Raji (cell line): ENCODE measurements around the gene ARHGEF39.

ENCODE experiments used
- POLR2A ChIP-seq: IDR thresholded peaks from 2 replicates; pipeline ENCODE4 v1.6.1; 2011; ENCODE audit warnings: low read depth, low read length, control low read depth; ENCODE audit not compliant: insufficient read depth

Gene ARHGEF39

GRCh38 chr9:35685506-35685905 is 20.5 kb upstream of the ARHGEF39 start:
- TF ChIP-seq POLR2A, result no peak

GRCh38 chr9:35684921-35685320 is 19.9 kb upstream of the ARHGEF39 start:
- TF ChIP-seq POLR2A, result no peak

GRCh38 chr9:35683323-35683722 is 18.3 kb upstream of the ARHGEF39 start:
- TF ChIP-seq POLR2A, result no peak

DNA sequence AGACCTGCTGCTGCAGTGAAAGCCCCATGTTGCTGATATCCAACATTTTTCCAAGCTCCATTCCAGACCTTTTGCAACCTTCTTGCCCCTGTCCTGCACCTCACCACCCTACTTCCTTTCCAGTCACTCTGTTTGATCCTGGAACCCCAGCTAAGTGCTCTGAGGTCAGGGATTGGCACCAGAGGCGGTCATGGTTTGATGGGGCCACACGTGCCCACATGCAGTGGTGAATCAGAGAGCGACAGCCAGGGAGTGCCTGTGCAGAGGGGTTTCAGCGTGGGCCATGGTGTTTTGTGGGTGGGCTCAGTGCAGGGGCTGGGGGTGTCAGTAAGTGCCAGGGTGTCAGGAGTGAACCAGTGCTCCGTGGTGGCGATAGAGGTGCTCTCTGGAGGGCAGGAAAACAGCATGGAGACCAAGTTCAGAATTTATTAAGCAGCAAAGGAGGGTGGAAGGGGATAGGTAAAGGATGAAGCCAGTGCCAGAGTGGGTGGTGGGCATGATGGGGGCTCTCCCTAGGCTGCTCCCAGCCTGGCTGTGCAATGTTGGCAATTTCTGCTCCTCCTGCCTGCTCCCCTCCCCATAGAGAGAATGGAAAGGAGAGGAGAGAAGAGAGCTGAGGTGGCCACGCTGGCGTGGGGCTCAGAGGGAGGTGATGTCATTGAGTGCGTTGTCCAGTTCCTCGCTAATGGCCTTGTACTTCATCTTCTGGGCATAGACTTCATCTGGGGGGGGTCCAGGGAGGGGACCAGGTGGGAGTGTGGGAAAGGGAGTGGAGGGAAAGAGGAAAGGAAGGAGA is 17.7 kb upstream of the ARHGEF39 start:
- no peak for TF ChIP-seq POLR2A

DNA sequence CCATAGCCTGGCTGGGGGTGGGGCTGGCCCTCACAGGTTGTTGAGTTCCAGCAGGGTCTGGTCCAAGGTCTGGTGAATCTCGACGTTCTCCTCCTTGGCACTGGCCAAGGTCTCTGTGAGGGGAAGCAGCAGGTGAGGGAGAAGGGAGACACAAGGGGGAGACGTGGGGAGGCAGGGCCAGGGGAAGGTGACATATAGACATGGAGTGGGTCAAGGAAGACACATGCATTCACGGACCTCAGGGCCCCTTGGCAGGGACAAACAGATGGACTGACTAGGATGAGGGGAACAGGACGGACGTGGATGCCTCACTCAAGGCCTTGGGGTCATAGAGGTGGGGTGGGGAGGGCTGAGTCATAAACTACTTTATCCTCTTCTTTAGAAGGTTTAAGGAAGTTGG is 17.1 kb upstream of the ARHGEF39 start:
- TF ChIP-seq POLR2A, result no peak

GRCh38 chr9:35681341-35682002 is 16.5 kb upstream of the ARHGEF39 start:
- no peak for TF ChIP-seq POLR2A

GRCh38 chr9:35680331-35681105 is 15.5 kb upstream of the ARHGEF39 start:
- TF ChIP-seq POLR2A, result peak; percentile 50

- TF ChIP-seq POLR2A, result no peak
Observed at GRCh38 chr9:35679766-35680330, 14.9 kb upstream of the ARHGEF39 start.

- no peak for TF ChIP-seq POLR2A
Observed at GRCh38 chr9:35679091-35679490, 14.1 kb upstream of the ARHGEF39 start.

DNA sequence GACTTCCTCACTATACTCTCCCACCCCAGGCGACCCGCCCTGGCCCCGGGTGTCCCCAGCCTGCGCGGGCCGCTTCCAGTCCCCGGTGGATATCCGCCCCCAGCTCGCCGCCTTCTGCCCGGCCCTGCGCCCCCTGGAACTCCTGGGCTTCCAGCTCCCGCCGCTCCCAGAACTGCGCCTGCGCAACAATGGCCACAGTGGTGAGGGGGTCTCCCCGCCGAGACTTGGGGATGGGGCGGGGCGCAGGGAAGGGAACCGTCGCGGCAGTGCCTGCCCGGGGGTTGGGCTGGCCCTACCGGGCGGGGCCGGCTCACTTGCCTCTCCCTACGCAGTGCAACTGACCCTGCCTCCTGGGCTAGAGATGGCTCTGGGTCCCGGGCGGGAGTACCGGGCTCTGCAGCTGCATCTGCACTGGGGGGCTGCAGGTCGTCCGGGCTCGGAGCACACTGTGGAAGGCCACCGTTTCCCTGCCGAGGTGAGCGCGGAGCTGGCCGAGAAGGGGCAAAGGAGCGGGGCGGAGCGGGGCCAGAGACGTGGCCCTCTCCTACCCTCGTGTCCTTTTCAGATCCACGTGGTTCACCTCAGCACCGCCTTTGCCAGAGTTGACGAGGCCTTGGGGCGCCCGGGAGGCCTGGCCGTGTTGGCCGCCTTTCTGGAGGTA is 10.9 kb upstream of the ARHGEF39 start:
- no peak for TF ChIP-seq POLR2A

- no peak for TF ChIP-seq POLR2A
Observed at GRCh38 chr9:35675204-35675603, 10.2 kb upstream of the ARHGEF39 start.

DNA sequence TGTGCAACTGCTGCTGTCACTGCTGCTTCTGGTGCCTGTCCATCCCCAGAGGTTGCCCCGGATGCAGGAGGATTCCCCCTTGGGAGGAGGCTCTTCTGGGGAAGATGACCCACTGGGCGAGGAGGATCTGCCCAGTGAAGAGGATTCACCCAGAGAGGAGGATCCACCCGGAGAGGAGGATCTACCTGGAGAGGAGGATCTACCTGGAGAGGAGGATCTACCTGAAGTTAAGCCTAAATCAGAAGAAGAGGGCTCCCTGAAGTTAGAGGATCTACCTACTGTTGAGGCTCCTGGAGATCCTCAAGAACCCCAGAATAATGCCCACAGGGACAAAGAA is 9.0 kb upstream of the ARHGEF39 start:
- no peak for TF ChIP-seq POLR2A

DNA sequence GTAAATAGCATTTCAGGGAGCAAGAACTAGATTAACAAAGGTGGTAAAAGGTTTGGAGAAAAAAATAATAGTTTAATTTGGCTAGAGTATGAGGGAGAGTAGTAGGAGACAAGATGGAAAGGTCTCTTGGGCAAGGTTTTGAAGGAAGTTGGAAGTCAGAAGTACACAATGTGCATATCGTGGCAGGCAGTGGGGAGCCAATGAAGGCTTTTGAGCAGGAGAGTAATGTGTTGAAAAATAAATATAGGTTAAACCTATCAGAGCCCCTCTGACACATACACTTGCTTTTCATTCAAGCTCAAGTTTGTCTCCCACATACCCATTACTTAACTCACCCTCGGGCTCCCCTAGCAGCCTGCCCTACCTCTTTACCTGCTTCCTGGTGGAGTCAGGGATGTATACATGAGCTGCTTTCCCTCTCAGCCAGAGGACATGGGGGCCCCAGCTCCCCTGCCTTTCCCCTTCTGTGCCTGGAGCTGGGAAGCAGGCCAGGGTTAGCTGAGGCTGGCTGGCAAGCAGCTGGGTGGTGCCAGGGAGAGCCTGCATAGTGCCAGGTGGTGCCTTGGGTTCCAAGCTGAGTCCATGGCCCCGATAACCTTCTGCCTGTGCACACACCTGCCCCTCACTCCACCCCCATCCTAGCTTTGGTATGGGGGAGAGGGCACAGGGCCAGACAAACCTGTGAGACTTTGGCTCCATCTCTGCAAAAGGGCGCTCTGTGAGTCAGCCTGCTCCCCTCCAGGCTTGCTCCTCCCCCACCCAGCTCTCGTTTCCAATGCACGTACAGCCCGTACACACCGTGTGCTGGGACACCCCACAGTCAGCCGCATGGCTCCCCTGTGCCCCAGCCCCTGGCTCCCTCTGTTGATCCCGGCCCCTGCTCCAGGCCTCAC is 8.4 kb upstream of the ARHGEF39 start, which contains the start of gene CA9:
Gene CA9 (plus strand): TSS at position 797 of the 893 bp plus-strand sequence. CDS start 32 bp downstream, at position 829.
- TF ChIP-seq POLR2A, result no peak
